Urinary bladder (tissue), 4 donors: Measurements from ENCODE around the gene LATS1. TPM values are rescaled to one million over a fixed set of nuclear protein-coding genes. Genes with fewer than 3 reads are reported as not detected.
"Not testable (repeated sequence)": the region's sequence is repeated elsewhere in the genome, so short reads cannot be mapped to it uniquely, and the experiment has no call there.

Experiments
- DNase-seq: peaks from one replicate; pipeline ENCODE4 v3.0.0-alpha.2; 2015; ENCODE audit errors: extremely low spot score
- H3K27ac ChIP-seq: one replicate; pipeline ENCODE4 v1.5.1; 2013; ENCODE audit warnings: low read depth, mild to moderate bottlenecking, moderate library complexity
- H3K36me3 ChIP-seq: one replicate; pipeline ENCODE4 v1.6.1; 2013; ENCODE audit warnings: mild to moderate bottlenecking, moderate library complexity; ENCODE audit not compliant: insufficient read depth
- H3K4me1 ChIP-seq: one replicate; pipeline ENCODE4 v1.6.1; 2013; ENCODE audit warnings: mild to moderate bottlenecking, moderate library complexity; ENCODE audit not compliant: insufficient read depth
- H3K4me3 ChIP-seq: one replicate; pipeline ENCODE4 v1.5.1; 2013; ENCODE audit warnings: low read depth, low read length
- WGBS: extraction: QIAGEN DNeasy Blood & Tissue Kit; methylation state at CpG from one replicate; pipeline ENCODE4 v1.1.7; 2013; 5-methylcytosine and 5-hydroxymethylcytosine counted together
- polyA plus RNA-seq: library from polyadenylated mRNA; stranded (reverse); fragments of 200-250 nt; gene quantifications from one replicate; pipeline ENCODE4 v1.2.3, GENCODE V29; 2013
- total RNA-seq: library from RNA; depleted of rRNA; stranded (reverse); fragments of >200 nt; gene quantifications from one replicate; pipeline ENCODE4 v1.2.3, GENCODE V29; 2014
- donor health status: healthy with polysubstance abuse.
- donor health status: healthy.

LATS1 gene
- total and polyA plus RNA-seq, 2 donors = 12.1 to 36.7 TPM

- Histone ChIP-seq H3K36me3 (no peaks in the 10 kb centered on the region), H3K4me1 (no peaks in the 10 kb centered on the region), H3K27ac (no peak overlapping the region), H3K4me3 (peak overlapping the region; percentile 14)
- WGBS = 25% methylated on average over 8 of the region's 8 CpGs
- no peak for DNase-seq
Observed at GRCh38 chr6:149716181-149716963, 1.5 kb downstream of the LATS1 start.

DNA sequence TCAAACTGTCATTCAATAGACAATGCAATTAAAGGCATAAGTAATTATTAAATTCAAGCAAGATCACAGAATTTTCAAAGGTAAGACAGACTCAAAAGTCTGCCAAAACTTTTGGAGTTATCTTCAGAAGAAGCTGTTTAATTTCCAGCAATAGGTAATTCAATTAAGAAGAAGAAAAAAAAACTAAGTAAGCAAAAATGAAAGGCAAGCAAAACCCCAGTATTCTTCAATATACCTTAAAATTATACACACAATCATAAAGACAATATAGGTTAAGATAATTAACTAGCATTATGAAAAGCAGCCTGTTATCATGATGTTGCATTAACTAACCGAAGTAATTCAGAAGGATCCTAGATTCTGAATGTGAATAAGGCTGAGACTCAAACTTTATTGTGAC lies 3.5 kb downstream of the LATS1 start:
- DNase-seq = no peak
- WGBS = 98% methylated on average over 1 of the region's 1 CpG
- no peaks in the 10 kb centered on the region for H3K36me3 ChIP-seq

DNA sequence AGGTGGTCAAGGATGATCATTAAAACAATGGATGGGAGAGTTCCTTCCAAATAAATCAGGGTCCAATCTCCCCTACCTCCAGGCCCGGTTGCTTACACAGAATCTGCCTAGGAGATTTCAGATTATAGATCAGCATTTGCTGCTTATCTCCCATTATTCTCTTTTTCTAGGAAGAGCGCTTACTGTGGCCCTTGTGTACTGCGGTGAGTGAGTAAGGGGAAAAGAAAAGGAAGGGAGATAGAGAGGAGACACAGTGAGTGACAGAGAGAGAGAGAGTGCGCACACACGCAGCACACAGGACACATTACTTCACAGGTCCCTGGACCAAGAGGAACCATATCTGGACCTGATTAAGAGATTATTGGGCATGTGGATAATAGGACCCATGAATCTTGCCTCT lies 6.2 kb downstream of the LATS1 start:
- Histone ChIP-seq H3K27ac (no peak overlapping the region), H3K36me3 (no peaks in the 10 kb centered on the region), H3K4me1 (no peaks in the 10 kb centered on the region), H3K4me3 (no peak overlapping the region)
- no peak for DNase-seq
- whole genome bisulfite sequencing = 97% methylated on average over 5 of the region's 5 CpGs

More for the DNA sequence above, 3.5 kb downstream of the LATS1 start:
- Histone ChIP-seq H3K4me3 (no peak overlapping the region), H3K27ac (no peak overlapping the region), H3K4me1 (no peaks in the 10 kb centered on the region)

GRCh38 chr6:149701714-149702113 lies 16.2 kb downstream of the LATS1 start:
- no peak overlapping the region for H3K4me3 ChIP-seq
- WGBS = 39% methylated on average over 7 of the region's 7 CpGs
- no peak overlapping the region for H3K27ac ChIP-seq
- no peaks in the 10 kb centered on the region for H3K4me1 ChIP-seq
- peaks cover 3% of the 10 kb centered on the region for H3K36me3 ChIP-seq
- no peak for DNase-seq

- no peak overlapping the region for H3K4me3 ChIP-seq
- DNase-seq = no peak
- 95% methylated on average over 2 of the region's 2 CpGs for WGBS
- no peak overlapping the region for H3K27ac ChIP-seq
- peaks cover 3% of the 10 kb centered on the region for H3K36me3 ChIP-seq
- no peaks in the 10 kb centered on the region for H3K4me1 ChIP-seq
Observed at GRCh38 chr6:149699150-149699549, 18.8 kb downstream of the LATS1 start.

DNA sequence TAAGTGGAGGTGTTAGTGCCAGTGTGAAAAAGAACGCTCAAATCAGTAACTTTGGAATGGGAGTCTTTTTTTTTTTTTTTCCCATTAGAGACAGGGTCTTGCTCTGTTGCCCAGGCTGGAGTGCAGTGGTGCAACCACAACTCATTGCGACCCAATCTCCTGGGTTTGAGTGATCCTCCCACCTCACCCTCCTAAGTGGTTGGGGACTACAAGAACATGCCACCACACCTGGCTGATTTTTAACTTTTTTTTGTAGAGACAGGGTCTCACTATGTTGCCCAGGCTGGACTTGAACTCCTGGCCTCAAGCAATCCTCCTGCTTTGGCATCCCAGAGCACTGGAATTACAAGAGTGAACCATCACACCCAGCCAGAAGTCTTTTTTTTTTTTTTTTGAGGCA lies 19.7 kb downstream of the LATS1 start:
- no peak for DNase-seq
- no peak overlapping the region for H3K4me3 ChIP-seq
- H3K36me3 ChIP-seq = peaks cover 4% of the 10 kb centered on the region
- H3K4me1 ChIP-seq = no peaks in the 10 kb centered on the region
- no peak overlapping the region for H3K27ac ChIP-seq
- WGBS = 97% methylated on average over 2 of the region's 2 CpGs

DNA sequence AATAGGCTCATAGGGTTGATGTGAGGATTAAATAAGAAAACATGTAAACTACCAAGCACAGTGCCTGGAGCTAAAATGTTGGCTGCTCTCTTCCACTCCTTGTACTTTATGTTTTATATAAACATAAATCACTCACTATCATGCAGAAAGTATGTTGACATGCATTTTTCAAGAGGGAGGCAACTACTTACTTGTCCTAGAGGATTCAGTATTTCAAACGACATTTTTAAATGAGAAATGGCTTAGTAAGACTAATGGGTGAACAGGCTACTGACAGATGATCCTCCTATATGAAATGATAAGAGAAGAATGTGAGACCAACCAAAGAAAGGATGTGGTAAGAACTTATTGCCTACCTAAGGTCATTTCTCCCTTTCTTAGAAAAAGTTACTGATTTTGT lies 21.0 kb downstream of the LATS1 start:
- Histone ChIP-seq H3K4me1 (no peaks in the 10 kb centered on the region), H3K36me3 (peaks cover 7% of the 10 kb centered on the region), H3K4me3 (no peak overlapping the region), H3K27ac (no peak overlapping the region)
- no peak for DNase-seq
- WGBS = 34% methylated on average over 1 of the region's 1 CpG

GRCh38 chr6:149694921-149695320 lies 23.0 kb downstream of the LATS1 start:
- no peak overlapping the region for H3K4me3 ChIP-seq
- H3K4me1 ChIP-seq = no peaks in the 10 kb centered on the region
- no peak for DNase-seq
- peaks cover 7% of the 10 kb centered on the region for H3K36me3 ChIP-seq
- H3K27ac ChIP-seq = no peak overlapping the region
- WGBS = 80% methylated on average over 2 of the region's 2 CpGs

- no peaks in the 10 kb centered on the region for H3K4me1 ChIP-seq
- DNase-seq = no peak
- H3K36me3 ChIP-seq = peaks cover 11% of the 10 kb centered on the region
- H3K27ac ChIP-seq = no peak overlapping the region
- 100% methylated on average over 2 of the region's 2 CpGs for WGBS
- H3K4me3 ChIP-seq = no peak overlapping the region
Observed at GRCh38 chr6:149691201-149691600, 26.7 kb downstream of the LATS1 start.

GRCh38 chr6:149686230-149686629 lies 31.7 kb downstream of the LATS1 start:
- no peak overlapping the region for H3K4me3 ChIP-seq
- no peak overlapping the region for H3K27ac ChIP-seq
- no peaks in the 10 kb centered on the region for H3K4me1 ChIP-seq
- H3K36me3 ChIP-seq = peaks cover 9% of the 10 kb centered on the region
- 85% methylated on average over 7 of the region's 7 CpGs for WGBS
- DNase-seq = no peak

- DNase-seq = no peak
- no peaks in the 10 kb centered on the region for H3K4me1 ChIP-seq
- WGBS = 89% methylated on average over 4 of the region's 4 CpGs
- peaks cover 7% of the 10 kb centered on the region for H3K36me3 ChIP-seq
- no peak overlapping the region for H3K4me3 ChIP-seq
- no peak overlapping the region for H3K27ac ChIP-seq
Observed at GRCh38 chr6:149683256-149683859, 34.5 kb downstream of the LATS1 start.

DNA sequence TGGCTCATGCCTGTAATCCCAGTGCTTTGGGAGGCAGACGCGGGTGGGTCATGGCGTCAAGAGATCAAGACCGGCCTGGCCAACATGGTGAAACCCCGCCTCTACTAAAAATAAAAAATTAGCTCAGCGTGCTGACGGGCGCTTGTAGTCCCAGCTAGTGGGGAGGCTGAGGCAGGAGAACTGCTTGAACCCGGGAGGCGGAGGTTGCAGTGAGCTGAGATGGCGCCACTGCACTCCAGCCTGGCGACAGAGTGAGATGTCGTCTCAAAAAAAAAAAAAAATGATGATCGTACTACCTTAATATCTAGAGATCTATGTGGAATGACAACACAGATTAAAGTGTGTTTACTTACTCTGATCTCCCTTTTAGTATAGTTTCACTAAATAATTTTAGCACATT lies 36.1 kb downstream of the LATS1 start:
- not testable (repeated sequence) for H3K27ac ChIP-seq, H3K4me3 ChIP-seq, H3K4me1 ChIP-seq, H3K36me3 ChIP-seq, DNase-seq
- WGBS = 95% methylated on average over 14 of the region's 14 CpGs

GRCh38 chr6:149681209-149681608 lies 36.7 kb downstream of the LATS1 start:
- DNase-seq = no peak
- Histone ChIP-seq H3K4me1 (no peaks in the 10 kb centered on the region), H3K4me3 (no peak overlapping the region), H3K27ac (no peak overlapping the region), H3K36me3 (peaks cover 7% of the 10 kb centered on the region)

- no peaks in the 10 kb centered on the region for H3K4me1 ChIP-seq
- no peak for DNase-seq
- H3K4me3 ChIP-seq = no peak overlapping the region
- H3K27ac ChIP-seq = no peak overlapping the region
- peaks cover 9% of the 10 kb centered on the region for H3K36me3 ChIP-seq
- 61% methylated on average over 1 of the region's 1 CpG for WGBS
Observed at GRCh38 chr6:149680503-149680902, 37.4 kb downstream of the LATS1 start.
